B cell (primary cell): Measurements from ENCODE around the gene CES1.

Source experiments
- CTCF ChIP-seq: fragments of 200-600 bp; IDR thresholded peaks from one replicate; pipeline ENCODE4 v1.8.0; 2022; ENCODE audit warnings: antibody characterized with exemption, mild to moderate bottlenecking
- EZH2 ChIP-seq: IDR thresholded peaks from 2 replicates; pipeline ENCODE4 v1.6.1; 2012; ENCODE audit warnings: borderline replicate concordance, low read depth, mild to moderate bottlenecking, moderate library complexity, low read length; ENCODE audit not compliant: insufficient read depth, poor library complexity, severe bottlenecking

- TF ChIP-seq CTCF (no peak), EZH2 (no peak)
Measured at GRCh38 chr16:55811811-55812210, 21.1 kb downstream of the CES1 start.
